Measurements from ENCODE around the gene ITPR2.

GRCh38 chr12:26795910-26796309, 37.1 kb downstream of the ITPR2 start:
- no peak for TF ChIP-seq CTCF (conservative IDR thresholded peaks at IDR 0.05; ENCODE audit: low read length)
- TF ChIP-seq EZH2phosphoT487 (IDR thresholded peaks at IDR 0.05; ENCODE audit: borderline replicate concordance, low read depth, low read length): no peak
